HG02571 (cell line): ENCODE measurements around the gene IGSF11.
A peak's percentile ranks its signal among the peaks of the same experiment; 100 is the strongest.
"Not testable (repeated sequence)": the region's sequence is repeated elsewhere in the genome, so short reads cannot be mapped to it uniquely, and the experiment has no call there.

ENCODE experiments used
- ATAC-seq: cut with Tn5 transposase; IDR thresholded peaks from one replicate; pipeline ENCODE4 v1.9.1; 2021; ENCODE audit warnings: mild to moderate bottlenecking, moderate library complexity; ENCODE audit not compliant: unreplicated experiment

Gene IGSF11, protein sequence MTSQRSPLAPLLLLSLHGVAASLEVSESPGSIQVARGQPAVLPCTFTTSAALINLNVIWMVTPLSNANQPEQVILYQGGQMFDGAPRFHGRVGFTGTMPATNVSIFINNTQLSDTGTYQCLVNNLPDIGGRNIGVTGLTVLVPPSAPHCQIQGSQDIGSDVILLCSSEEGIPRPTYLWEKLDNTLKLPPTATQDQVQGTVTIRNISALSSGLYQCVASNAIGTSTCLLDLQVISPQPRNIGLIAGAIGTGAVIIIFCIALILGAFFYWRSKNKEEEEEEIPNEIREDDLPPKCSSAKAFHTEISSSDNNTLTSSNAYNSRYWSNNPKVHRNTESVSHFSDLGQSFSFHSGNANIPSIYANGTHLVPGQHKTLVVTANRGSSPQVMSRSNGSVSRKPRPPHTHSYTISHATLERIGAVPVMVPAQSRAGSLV

DNA sequence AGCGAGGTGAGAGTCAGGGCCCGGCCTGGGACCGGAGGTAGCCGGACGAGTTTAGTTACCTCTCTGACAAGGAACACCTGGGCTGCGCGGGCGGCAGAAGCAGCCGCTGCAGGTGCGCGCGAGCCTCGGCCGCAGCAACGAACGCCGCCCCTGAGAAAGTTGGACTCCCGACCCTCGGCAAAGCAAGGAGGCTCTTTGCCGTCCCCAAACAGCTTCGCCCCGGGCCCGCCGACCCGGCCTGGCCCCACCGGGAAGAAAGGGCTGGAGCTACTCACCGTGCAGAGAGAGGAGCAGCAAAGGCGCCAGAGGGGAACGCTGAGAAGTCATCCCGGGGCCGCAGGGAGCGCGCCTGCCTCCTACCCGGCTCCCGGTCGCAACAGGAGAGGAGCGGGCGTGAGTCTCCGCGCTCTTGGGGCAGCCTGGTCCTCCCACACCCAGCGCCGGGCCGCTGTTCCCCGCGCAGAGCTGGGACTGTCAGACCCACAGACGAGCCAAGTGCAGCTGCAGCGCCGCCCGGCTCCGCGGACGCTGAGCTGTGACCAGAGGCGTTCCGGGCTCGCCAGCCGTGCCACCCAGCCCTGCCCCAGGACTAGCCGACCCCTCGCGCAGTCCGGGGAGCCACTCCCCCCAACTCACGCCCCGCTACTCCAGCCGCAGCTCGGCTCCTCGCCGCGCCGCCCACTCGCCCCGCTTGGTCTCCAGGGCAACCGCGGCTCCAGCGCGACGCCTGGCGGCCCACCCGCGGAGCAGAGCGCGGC lies at the start of gene IGSF11:
Gene IGSF11 (minus strand): TSS at position 591 of the 758 bp plus-strand sequence. CDS start 264 bp downstream, at position 327.
- ATAC-seq, result peak; percentile 95

DNA sequence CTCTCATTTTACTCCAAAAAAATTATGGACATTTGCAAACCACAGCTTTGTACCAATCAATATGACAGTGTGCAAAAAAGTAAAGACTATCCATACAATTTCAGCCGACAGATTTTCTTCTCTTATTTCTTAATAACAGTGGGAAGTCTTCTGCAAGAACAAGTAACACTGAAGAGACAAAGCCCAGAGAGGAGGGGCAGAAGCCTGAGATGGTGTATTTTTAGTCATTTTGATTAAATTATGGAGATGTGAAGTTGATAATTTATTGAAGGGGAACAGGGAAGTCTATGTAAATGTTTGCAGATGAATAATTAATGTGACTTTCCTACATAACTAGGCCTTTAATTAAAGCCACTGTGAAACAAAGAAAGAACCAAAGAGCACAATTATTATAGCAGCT lies 45.7 kb upstream of the IGSF11 start:
- no peak for ATAC-seq

DNA sequence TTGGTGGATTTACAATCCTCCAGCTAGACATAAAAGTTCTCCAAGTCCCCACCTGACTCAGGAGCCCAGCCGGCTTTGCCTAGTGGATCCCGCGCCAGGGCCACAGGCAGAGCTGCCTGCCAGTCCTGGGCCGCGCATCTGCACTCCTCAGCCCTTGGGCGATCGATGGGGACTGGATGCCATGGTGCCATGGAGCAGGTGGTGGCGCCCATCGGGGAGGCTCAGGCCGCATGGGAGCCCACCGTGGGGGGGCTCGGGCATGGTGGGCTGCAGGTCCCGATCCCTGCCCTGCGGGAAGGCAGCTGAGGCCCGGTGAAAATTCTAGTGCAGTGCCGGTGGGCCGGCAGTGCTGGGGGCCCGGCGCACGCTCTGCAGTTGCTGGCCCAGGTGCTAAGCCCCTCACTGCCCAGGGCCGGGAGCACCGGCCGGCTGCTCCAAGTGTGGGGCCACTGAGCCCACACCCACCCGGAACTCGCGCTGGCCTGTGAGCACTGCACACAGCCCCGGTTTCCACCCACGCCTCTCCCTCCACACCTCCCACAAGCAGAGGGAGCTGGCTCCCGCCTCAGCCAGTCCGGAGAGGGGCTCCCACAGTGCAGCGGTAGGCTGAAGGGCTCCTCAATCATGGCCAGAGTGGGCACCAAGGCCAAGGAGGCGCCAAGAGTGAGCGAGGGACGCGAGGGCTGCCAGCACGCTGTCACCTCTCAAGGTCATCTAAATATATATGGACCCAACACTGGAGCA lies 38.8 kb upstream of the IGSF11 start:
- ATAC-seq, result no peak

DNA sequence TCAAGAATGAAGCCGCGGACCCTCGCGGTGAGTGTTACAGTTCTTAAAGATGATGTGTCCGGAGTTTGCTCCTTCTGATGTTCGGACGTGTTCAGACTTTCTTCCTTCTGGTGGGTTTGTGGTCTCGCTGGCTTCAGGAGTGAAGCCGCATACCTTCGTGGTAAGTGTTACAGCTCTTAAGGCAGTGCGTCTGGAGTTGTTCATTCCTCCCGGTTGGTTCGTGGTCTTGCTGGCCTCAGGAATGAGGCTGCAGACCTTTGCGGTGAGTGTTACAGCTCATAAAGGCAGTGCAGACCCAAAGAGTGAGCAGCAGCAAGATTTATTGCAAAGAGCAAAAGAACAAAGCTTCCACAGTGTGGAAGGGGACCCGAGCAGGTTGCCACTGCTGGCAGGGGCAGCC lies 37.8 kb upstream of the IGSF11 start:
- ATAC-seq, result not testable (repeated sequence)

DNA sequence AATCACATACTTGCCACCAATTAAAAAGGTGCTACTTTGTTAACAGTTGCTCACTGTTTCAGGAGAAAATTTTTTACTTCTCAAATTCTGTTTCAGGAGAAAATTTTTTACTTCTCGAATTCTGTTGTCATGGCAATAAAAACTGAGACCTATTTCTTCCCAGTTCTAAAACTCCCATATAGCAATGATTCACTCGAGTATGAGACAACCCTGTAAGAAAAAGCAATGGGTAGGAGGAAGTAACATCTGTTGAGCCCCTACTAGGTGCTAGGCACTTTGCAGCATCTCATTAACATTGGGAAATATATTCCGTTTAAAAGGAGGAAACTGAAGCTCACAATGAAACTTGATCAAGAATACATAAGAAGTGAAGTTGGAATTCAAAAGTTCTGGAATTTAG lies 35.1 kb upstream of the IGSF11 start:
- no peak for ATAC-seq

DNA sequence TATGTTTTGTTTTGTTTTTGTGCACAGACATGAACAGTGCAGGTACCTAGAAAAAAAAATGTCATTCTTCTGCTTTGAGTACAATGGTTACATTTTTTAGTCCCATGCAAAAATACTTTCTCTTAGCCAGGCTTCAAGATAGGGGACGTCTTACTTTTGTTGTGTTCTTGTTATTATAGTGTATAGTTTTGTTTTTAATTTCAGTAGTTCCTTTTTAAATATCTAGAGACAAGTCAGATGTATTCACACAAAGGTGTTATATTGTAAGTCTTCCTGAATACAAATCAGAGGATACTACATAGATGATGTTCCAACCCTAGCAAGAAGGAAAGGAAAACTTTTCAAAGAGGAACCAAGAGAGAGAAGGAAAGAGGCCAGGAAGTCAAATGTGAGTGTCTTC lies 28.8 kb upstream of the IGSF11 start:
- ATAC-seq, result no peak

DNA sequence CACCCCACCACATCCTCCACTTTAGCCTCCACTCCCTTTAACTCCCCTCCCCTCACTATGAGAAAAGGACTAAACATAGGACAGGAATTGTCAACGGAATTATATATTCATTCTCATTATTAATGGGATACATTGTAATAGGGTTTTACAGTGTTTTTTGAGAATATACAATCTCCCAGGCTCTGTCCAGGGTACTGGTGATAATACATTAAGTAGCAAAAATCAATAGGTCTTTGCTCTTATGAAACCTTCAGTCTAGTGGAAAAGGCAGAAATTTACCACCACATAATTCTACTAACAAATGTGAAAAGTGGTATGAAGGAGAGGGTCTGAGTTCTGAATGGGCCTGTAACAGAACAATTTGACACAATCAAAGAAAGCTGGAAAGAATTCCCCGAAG lies 28.2 kb upstream of the IGSF11 start:
- no peak for ATAC-seq

DNA sequence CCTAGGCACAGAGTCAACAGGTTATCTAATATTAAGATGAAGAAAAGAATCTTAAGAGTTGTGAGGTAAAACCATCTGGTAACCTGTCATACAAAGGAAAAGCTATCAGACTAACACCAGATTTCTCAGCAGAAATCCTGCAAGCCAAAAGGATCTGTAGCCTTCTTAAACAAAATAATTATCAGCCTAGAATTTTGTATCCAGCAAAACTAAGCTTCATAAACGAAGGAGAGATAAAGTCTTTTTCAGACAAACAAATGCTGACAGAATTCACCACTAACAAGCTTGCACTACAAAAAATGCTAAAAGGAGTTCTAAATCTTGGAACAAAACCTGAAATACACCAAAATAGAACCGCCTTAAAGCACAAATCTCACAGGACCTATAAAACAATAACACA lies 9.9 kb upstream of the IGSF11 start:
- ATAC-seq, result no peak

DNA sequence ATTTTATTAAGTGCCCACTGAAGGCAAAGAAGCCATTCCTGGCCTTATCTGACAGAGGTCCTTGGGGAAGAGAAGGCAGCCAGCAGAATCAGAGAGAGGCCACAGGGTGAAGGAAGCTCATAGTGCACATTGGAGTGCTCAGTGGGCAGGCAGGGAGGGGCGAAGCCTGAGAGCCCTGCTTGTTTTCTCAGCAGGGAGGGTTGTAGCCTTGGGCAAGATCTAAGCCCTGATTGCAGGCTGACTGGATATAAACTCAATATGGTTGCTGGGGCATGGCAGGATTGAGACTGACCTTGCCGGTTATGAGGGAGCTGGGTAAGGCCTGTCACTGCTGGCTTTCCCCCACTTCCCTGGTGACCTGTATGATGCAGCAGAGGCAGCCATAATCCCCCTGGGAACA lies 7.5 kb upstream of the IGSF11 start:
- ATAC-seq, result no peak

DNA sequence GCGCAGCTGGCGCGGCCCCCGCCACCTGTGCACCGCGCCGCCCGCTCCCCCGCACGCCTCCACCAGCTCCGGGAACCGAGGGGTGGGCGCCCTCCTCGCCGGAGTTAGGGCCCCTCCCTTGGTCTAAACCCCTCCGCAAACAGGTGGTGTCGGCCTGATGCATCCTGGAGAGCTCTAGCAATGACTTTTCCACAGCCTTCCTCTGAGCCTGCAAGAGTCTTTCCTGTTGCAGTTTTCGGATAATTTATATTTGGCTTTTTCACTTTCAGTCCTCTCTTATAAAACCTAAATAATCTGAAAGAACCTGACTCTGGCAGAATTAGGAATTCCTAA lies 334 bp upstream of the IGSF11 start:
- ATAC-seq, result no peak

DNA sequence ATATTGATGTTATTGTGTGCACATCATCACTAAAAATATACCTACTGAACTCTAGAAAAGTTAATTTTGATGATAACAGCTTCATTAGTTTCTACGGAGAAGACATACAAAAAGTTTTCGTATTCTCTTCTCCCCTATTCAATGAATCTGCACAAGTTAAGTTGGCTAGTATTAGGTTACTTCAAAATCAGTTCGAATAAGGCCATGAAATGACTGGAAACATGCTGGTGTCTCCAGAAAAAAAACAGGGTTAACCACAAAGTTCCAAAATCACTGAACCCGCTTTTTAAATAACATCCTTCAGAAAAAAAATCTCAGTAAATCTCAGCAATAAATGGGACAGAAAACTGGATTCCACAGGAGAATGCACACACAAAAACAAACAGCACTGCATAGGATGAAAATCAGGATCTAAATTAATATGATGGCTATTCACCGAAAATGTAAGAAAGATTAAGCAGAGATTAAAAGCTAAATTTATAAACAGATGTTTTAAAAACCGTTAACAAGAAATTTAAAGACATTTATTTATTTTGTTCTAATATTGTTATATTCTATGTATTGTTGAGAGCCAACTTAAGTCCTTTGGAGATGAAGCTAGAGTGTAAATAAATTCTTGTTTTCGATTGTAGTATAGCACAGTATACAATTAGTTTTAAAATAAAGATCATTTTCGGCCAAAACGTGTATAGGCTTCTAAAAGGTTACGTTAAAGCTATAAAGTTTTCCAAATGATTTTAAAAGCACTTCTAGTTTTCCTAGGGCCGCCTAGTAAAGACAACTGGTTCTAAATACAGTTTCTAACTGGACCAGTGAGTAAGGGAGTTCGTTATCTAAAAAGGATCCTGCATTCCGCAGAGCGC lies 1.0 kb downstream of the IGSF11 start:
- no peak for ATAC-seq

DNA sequence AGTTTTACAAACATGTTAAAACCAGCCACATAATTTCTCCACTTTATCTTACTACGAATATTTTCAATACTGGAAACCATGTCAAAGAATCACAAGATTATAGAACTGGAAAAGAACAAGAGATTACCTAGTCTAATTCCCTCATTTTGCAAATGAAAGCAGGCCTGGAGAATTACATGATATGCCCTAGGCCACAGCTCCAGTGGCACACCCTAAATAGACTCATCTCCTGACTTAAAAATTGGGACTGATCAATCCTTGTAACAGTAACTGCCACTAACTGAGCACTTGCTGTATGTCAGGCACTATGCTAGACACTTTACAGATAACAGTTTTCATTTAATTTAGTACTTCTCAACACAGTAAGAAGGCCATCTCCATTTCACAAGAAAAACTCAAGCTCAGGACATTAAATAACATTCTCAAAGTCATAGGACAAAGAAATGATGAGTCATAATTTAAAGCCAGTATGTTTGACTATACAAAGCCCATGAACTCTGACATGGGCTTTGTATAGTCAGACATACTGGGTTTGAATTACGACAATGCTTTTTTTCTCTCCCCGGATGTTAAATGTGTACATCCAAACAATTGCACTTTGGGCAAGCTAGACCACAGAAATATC lies 9.4 kb downstream of the IGSF11 start:
- ATAC-seq, result no peak

DNA sequence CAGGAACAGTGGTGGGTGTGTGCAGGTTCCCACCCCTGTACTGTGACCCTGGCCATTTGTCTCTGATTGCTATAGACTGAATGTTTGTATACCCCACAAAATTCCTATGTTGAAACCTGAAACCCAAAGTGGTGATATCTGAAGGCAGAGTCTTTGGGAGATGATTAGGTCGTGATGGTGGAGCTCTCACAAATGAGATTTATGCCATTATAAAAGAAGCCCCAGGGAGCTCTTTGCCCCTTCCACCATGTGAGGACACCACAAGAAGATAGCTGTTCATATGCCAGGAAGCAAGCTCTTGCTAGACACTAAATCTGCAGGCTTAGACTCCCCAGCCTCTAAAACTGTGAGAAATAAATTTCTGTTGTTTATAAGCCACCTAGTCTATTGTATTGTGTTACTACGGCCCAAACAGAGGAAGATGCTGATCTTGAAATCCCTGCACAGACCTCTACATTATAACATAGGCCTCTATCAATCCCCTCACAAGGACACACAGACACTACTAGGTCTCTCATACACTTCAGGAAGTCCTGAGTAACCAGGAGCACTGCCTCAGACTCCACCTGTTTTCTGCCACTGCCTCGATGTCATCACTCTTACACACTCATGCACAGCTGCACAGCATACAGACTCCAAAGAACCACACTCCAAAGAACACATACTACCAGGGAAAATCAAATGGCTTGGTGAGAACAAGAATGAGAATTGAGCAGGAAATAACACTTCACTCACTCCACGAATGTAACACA lies 14.7 kb downstream of the IGSF11 start:
- ATAC-seq, result no peak

DNA sequence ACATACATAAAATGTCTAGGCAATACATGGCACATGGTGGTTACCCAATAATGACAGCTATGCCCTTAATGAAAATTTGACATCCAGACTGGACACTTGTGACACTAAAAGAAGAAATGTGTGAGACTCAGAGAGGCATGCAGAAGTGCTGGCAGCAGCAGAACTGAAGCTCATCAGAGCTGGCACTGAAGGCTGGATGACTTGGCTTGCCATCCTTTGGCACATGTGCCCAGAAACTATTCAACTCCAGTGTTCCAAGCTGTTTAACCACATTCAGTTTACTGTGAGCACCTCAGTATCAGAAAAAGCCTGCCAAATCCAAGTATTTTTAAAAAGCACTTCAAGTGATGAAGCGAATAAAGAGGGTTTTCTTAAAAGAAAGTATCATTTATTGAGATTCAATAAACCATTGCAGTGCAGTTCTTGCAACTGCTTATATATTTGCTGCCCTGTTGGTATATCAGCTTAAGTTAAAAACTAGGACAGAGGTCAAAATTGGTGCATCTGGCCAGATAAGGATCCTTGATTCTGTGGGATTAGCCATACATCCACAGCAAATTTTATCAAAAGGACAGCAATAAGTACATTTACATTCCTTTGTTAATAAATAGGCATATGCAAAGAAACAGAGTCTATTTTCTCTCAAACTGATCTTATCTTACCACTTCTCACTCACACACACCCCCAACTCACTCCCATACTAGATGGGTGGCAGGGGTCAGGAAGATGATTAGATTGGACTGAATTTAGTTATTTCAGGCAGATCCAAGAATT lies 15.8 kb downstream of the IGSF11 start:
- ATAC-seq, result no peak

DNA sequence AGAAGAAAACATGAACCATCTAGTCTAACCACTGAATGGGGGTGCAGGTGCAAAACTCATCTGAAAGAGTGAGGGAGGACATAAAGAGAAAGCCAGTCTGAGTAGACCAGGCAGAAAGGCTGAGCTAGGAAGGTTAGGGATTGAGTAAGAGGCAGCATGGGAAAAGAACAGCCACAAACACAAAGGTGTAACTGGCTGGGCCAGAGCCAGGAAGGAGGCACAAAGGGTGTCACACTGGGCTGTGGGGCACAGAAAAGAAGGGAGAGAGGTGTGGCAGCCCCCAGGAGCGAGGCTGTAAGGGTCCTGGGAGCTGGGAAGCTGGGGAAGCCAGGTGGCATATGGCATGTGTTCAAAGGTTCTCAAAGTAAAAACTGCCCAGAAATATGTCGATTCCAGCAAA lies 18.7 kb downstream of the IGSF11 start:
- no peak for ATAC-seq

DNA sequence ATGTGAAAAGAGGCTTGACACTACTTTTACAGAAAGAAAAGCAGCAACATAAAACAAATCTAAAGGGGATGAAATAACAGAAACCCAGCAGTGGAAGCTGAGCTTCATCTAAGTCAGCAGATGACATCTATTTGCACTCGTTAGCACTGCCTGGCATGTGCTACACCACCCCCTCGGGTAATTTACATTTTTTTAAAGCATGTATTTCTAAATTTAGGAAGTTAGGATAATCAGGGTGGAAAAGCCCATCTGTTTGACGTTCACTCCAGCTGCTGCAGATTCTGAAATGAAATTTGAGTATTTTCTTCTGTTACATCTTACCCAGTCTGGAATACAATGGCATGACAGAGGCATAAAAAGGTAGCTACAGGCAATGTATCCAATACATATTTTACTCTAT lies 20.7 kb downstream of the IGSF11 start:
- no peak for ATAC-seq

DNA sequence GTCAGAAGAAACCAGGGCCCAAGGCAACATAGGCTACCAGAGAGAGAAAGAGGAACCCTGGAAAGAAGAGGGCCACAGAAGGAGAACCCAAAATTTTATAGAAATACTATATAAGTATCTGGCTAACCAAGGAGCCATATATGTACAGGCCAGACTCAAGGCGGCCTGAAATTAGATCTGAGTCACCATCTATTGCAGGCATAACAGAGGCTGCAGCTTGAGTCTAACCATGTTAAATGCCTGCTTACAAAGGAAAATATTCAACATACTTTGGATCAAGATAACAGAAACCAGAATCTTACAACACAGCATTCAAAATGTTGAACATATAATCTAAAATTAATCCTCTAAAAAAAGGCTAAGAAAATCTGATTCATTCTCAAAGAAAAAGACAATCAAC lies 23.1 kb downstream of the IGSF11 start:
- ATAC-seq, result no peak

DNA sequence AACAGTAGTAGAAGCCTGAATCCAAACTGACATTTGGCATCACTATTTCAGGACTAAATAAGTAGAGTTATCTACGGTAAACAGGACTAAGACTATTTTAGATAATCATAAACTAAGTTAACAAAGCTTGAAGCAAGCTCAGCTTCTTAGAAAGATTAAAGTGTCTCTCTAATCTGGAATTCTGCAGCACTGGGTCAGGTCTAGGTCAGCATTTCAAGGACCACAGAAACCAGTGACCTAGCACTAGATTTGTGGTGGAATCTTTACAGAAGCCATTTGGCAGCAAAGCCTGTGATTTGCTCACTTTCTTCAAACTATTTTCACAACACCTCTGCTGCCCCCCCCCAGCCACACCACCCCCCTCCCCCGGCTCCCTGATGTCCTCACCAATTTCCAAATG lies 37.5 kb downstream of the IGSF11 start:
- ATAC-seq, result no peak

DNA sequence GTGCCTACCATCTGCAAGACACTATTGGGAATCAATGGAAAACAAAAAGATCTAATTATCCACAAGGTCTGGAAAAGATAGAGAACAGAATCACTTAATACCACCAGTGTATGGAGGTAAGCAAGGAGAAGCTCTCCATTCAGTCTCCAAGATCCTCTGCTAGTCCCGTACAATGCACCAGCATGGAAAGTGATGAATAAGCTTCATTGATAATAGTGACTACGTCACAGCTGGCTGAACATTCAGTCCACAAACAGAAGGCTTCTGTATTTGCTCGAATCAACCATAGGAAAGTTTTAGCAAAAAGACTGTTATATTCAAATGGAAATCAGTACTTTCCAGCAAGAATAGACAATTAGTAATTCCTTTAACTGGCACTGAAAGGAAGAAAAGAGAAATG lies 42.9 kb downstream of the IGSF11 start:
- ATAC-seq, result no peak
